ENCODE data around the gene SMIM41.

The SMIM41 gene

DNA sequence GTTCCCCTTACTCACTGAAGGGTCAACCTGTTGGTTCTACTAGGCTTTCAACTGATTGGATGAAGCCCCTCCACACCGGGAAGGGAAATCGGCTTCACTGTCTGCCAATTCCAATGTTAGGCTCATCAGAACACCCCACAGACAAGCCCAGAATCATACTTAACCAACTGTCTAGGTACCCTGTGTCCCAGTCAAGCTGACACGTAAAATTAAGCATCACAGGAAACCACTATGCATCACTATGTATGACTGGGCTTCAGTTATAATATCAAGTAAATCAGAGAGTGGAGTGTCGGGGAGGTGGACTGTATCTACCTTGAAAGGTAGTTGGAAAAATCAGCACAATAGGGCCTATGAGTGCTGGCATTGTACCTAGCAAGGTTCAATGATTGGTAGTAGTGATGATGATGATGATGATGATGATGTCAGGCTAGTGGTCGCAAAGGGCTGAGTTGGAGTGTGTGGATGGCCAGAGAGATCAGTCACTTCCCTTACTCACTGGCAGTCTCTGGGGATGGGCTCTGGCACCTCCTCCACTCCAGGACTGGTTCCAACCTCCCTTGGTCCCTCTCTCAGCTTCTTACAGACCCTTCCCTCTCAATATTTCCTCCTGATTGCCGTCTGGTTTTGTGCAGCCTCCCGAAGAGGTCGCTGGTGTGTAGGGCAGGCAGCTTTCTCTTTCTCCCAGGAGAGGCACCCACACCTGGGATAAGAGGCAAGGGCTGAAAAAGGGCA is 13.0 kb upstream of the SMIM41 start:
- no peak for DNase-seq

DNA sequence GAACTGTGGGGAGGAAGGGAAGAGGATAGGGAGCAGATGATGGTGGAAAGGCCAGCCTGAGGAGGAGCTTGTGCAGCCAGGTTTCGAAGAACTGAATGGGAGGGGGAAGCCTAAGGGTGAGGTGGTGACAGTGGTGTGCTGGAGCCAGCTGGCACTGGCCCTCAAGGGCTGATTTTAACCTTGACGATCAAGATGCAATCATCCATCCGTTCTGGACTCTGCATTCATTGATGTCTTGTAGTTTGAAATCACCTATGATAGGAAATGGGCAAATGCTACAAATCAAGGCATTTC is 12.5 kb upstream of the SMIM41 start:
- no peak for DNase-seq

DNA sequence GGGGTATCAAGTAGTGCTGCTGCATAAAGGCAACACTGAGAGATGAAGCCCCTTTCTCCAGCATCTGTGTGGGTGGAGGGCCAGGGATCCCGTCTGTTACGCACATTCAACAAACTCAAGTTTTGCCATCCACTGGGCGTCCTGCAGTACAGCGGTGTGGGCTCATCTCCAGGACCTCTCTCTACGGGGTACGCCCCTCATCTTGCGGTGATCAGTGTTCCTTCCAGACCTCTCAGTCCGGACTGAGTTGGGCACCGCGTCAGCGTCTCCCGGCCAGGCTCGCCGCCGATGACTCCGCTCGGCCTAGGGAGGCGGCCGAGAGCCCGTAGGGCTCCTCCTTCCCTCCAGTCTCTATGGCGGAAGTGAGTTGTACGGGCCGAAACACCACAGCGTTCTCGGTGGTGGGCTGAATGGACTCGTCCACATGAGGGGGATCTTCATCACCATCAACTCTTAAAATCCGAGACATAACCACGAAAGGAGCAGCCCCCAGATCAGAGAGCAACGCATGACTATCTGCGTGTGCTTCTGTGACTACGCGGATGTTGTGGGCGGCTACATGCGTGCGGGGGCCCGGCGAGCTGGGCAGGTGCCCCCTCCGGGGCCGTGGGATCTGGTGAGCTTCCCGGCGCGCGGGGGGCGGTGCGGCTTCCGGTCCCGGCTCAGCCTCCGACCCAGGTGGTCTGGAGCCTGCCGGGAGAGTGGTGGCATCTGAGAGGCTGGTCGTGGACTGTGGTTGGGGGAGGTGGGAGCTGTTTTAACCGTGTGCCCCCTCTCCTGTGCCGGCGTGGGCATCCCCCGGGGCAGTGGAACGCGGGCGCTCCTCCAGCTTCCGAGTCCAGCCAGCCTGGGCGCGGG is 9.9 kb upstream of the SMIM41 start, which contains the start of gene ATG101:
Gene ATG101, plus strand, starts transcription at position 652 of the 858 bp plus-strand sequence. CDS start 3,673 bp downstream, outside the sequence.
- peak; percentile 77 for DNase-seq

DNA sequence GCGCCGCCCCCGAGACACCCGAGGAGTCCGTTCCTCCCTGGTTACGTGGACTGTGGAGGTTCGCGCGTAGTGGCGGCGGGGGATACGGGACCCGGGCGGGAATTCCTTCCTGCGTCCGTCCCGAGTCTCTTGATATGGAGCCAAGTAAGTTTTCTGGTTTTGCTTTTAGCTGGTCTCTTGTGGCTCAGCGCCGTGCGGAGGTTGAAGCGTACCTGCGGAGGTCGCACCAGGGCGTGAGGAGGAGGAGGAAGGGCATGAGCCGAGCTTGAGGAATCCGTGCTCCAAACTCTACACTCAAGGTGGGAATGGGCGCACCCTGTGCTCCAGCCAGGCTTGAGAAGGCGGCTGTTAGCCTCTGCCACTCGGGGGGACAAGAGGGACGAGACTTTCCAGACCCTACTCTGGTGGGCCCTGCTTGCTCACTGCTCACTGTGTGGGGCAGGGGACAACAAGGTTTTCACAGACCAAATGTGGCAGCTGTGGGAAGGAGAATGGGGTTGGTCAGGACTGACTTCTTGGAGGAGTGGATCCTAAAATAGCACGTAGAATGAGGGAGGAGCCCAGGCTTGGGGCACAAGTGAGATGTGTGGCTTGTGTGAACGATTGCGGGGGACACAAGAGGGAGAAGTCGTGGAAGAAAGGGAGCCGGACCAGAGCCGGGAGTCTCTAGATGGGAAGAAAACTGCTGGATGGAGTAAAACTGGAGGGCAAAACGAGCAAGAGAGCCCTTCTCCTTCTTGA is 9.1 kb upstream of the SMIM41 start:
- DNase-seq, result no peak

DNA sequence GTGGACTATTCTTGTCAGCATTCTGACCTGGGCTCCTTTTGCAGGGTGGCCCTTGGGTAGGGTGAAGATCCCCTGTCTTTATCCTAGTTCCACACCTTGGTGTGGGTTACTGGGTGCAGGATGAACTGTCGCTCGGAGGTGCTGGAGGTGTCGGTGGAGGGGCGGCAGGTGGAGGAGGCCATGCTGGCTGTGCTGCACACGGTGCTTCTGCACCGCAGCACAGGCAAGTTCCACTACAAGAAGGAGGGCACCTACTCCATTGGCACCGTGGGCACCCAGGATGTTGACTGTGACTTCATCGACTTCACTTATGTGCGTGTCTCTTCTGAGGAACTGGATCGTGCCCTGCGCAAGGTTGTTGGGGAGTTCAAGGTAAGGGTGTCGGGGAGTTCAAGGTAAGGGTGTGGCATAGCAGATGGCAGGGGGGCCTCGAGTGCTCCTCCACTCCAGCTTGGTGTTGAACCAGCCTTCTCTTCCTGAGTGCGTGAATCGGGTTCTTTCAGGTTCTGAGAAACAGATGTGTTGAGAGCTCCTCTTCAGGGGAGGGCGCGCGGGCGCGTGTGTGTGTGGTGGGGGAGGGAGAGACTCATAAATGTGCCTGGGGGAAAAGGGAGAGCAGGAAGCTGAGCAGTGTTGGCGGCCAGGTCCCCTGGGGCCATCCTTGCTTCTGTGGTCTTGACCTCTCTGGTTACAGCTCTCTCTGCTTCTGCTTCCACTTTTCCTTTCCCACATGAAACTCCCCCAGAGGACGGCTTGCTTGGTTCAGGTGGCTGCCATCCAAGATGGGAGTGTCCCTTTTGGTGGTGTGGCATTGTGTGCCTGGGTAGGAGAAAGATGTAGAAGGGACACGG is 5.7 kb upstream of the SMIM41 start:
- no peak for DNase-seq

DNA sequence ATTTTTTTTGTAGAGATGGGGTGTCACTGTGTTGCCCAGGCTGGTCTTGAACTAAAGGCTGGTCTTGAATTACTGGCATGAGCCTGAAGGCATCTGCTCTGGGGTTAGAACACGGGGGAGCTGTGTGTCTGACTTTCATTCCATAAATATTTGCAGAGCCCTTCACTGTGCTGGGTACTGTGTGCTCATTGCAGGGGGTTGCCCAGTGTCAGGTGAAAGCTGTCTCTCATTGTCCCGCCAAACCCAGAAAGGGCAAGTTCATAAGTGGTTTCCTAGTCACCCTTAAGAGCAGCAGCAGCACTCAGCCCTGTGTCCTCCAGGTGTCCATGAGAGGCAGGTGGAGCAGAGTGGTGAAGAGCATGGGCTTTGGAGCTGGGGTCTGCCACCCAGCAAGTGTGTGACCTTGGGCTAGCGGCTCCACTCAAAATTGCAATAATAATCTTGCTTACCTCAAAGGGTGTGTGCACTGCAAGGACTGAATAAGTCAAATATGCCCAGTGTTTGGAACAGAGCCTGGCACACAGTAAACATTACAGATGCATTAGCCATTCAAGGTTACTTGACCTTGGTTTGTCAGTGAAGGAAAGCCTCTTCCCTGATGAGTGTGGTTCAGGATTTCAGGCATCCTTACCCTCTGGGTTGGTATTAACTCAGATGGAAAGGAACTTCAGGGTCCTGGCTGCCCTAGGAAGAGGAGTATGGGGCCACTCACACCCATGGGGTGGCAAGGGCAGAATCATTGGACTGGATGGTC is 4.4 kb upstream of the SMIM41 start:
- no peak for DNase-seq

DNA sequence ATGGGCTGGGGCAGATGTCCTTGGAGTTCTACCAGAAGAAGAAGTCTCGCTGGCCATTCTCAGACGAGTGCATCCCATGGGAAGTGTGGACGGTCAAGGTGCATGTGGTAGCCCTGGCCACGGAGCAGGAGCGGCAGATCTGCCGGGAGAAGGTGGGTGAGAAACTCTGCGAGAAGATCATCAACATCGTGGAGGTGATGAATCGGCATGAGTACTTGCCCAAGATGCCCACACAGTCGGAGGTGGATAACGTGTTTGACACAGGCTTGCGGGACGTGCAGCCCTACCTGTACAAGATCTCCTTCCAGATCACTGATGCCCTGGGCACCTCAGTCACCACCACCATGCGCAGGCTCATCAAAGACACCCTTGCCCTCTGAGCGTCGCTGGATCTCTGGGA is 2.7 kb upstream of the SMIM41 start:
- DNase-seq, result no peak

DNA sequence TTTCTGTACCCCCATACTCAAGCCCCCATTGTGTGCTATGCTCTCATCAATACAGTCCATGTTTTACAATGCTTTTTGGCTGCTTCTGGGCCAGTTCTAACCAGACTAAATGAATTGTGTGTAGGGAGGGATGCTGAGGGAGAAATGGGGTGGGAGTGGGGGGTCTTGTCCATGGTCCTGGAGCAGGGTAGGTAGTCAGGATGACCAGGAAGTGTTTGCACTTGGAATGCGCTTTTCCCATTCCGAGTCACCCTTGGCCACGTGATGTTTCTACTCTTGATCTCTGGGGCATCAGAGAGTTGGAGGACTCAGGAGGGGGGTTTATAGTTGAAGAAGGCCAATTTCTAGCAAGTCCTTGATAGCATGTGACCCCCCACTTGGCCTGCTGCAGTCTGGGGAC is 1.2 kb upstream of the SMIM41 start:
- no peak for DNase-seq

DNA sequence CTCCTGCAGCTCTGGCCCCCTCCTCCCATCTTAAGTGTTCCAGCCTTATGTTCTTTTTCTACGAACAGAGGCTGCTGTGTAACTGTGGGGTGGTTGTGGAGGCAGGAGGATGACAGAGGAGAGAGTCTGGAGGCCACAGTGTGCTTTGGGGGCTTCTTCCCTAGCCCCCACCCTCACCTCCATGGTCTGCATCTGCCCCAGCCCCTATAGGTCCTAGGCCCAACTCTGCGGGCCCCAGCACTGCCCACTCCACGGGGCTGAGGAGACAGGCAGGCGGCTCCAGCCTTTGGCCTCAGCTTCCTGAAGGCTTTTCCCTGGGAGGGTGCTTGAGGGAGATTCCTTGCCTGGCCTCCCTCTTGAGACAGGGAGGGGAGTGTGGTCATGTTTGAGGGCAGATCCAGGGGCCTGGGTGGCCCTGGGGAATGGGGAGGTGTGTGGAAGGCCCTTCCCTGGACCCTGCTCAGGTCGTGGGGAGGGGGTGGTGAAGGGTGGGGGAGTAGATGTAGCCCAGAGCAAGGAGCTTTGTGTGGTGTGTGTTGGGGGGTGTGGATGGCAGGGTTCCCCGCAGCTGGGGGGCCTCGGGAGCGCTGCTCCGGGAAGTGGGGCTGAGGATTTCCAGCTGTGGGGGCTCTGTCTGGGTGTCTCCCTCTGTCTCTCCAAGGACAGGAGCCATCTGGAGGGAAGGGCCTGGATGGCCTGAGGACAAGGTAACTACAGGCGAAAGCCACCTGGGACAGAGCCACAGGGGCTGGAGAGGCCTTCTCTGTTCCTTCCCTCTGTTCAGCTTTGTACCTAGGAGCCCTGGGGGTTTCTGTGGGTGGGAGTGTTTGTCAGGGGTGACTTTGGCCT is 1.1 kb downstream of the SMIM41 start:
- no peak for DNase-seq

DNA sequence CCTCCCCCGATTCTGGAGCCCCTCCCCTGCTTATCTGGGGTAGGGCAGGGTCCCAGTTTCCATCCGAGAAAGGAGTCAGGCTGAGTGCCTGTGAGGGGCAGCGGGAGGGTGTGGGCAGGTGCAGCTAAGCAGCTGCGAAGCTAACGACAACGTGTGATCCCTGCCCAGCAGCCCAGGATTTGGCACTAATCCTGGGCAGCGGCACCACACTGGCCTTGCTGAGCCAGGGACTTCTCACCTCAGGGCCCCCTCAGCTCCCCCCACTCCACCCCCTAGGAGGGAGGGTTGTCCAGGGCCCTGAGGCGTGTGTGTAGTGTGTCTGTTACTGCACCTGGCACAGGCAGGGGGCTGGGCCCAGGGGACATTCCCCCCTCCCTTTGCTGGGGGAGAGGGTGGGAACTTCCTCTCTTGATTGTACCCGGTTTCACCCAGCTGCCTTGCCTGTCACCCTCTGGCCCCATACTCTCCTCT is 1.8 kb downstream of the SMIM41 start:
- peak; percentile 58 for DNase-seq

DNA sequence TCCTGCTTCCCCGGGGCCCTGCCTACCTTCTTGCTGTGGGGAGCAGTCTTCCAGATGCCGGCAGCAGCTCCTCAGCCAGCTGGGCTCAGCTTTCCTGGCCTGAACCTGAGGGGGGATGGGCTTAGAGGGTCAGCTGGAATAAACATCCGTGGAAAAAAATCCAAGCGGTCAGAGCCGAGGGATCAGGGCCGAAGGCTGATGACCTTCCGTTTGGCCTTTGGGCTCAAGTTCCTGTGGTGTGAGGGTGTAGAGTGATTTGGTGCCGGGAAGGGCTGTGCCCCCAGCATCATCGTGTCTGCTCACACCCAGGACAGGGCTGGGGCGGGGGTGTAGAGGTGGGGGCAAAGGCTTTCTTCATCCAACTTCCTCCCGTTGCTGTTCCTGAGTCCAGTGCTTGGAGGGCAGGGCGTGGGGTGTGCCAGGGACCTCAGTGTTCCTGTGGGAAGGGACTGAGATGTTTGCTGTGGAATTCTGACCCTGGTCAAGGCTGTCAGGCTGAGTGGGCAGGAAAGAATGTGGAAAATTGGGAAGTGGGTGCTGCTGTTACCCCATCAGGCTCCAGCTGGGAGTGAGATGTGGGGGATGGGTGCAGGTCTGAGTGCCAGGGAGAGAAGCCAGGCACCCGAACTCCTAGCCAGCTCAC is 2.6 kb downstream of the SMIM41 start:
- DNase-seq, result no peak

DNA sequence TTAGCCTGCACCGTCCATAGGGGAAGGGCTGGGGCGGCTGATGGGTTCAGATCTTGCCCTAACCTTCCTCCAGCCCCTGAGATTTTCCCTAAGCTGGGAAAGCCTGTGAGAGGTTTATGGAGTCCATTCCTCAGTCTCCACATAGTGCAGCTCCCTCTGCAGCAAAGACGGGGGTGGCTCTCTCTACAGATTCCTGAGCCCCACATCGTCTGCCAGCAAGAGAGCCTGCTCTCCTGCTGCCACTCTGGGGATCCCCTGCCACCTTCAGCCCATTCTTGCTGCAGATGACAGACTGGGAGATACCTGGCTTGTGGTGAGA is 3.1 kb downstream of the SMIM41 start:
- no peak for DNase-seq

DNA sequence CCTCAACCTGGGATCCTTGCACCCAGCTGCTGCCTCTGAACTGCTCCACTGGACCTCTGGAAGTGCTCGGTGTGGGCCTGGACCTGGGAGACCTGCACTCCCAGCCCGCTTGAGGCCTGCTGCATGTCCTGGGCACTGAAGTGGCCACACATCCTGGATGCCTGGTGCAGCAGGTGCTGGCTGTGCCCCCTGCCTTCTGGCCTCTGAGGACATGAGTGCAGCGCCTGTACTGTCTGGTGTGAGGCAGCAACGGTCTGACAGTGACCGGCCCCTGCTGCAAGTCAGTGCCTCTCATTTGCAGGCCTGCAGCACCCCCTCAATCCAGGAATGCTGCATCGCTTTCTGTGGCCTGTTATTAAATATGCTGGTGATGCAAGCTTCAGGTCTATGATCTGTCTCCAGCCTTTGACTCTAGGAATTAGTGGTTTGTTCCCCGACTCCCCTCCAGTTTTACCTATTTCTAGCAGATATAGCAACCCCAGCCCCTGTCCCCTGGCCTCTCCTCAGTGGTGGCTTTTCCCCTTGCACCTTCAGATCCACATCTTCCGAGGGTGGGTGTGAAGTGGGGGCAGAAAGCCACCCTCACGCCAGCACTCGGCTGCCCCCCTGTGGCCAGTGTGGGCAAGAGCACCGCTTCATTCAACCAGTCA is 3.6 kb downstream of the SMIM41 start:
- peak; percentile 15 for DNase-seq

DNA sequence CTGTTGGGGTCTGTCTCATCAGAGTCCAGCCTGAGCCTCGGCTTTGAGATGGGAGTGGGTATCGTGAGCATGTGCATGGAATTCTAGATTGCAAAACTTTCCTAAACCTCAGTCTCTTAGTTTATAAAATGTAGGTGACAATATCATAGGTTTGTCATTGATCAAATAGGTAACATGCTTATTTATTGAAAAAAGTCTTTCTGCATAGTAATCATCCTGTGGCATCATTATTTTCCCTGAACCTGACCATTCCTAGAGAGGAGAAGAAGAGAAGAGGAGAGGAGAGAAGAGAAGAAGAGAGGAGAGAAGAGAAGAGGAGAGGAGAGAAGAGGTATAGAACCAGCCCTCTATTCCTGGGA is 4.1 kb downstream of the SMIM41 start:
- DNase-seq, result no peak

DNA sequence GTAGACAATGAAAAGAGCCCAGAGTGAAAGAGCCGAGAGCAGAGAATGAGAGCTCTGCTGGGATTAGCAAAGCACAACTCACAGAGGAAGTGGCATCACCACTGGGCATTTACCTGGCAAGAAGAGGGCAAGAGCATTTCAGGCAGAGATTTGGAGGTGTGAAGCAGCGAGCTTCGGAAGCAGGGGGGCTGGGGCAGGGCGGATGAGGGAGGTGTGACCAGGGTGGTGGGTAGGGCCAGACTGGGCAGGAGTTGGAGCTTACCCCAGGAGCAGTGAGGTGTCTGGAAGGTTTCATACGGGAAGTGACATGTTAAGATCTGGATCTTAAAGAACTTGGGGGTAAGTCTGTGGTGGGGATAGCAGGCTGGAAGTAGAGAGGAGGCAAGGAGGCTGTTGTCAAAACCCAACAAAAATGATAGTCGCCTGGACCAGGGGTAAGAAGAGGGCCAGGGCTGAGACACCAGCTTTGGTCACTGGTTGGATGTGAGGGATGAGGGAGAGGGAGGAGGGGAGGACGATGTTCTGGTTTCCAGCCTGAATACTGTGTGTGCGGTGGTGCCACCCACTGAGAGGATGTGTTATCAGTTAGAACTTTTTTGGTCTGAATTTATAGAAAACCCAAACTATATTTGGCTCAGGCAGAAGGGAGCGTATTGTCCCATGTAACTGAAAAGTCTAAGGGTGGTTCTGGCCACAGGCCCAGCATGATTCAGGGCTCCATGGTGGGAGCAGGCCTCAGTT is 5.2 kb downstream of the SMIM41 start:
- no peak for DNase-seq

DNA sequence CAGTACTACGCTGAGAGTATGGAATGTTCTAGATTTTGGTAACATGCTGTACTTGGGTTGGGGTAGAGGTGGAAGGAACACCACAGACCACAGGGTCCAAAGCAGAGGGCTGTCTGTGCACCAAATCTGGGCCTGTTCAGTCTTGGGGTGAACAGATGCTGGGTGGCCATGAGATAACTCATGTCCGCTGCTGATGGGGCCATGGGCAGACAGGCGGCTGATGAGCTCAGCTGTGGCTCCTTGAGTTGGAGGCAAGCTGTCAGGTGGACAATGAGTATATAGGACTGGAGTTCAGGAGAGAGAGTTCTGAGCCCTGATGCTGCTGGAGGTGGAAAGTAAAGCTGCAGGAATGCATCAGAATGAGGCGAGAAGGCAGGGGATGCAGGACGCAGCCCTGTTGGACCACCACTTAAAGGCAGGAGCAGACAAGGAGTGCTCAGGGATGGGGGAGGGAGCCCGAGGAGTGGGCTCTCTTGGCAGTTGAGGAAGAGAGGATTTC is 6.2 kb downstream of the SMIM41 start:
- no peak for DNase-seq

DNA sequence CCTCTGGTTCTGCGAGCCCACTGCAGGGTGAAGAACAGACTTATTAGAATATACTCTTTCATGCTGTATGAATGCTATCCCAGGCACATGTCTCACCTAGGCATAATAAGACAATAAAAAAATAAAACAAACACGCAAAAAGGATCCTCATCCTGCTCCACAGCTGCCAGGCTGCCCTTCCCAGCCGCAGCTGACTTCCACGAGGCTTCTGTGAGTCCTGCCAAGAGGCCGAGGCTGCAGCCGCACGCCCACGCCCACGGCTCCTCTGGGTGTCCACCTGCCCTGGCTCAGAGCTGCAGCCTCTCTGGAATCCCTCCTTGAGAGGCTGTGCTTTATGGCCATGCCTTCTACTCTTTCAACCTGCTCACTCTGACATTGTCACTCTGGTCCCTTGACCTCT is 6.9 kb downstream of the SMIM41 start:
- DNase-seq, result no peak

DNA sequence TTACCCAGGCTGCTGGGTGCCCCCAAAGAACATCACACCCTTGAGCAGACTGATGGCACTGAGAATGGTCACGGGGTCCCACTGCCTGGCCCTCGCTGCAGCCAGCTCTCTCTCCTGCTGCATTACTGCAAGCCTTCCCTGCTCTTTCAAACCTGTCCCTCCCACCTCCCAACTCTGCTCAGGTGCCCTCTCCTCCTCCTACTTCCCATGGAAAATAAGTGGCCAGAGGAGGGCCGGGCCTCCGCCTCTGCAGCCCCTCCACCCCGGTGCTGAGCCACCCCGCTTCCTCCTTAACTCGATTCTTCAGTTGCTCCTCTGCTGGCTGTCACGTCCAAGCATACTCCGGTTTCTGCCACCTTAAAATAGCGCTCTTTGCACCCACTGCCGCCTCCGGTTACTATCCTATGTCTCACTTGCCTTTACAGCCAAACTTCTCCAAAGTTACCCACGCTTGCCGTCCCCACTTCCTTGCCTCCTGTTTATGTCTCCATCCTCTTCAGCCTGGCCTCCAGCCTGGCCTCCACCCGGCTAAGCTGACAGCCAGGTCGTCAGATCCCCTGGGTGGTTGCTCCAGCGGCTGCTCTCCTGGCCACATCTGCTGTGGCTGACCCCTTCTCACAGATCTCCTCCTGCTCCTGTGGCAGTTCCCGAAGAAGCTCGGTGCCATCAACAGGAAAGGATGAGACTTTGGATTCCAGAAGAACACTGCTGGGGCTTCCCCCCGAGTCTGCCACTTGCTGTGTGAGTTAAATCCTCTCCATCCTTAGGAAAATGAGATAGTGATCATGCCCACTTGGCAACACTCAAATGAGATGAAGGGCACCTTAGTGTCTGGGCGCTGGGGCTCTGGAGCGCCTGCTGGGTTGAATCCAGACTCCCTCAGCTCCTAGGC is 7.7 kb downstream of the SMIM41 start:
- no peak for DNase-seq

Data from NCI-H1105 treated with DMSO at 0.1 percent for 48 hours (cell line).